H1 (cell line): ENCODE data around the gene MBLAC1. TPM values are rescaled to one million over a fixed set of nuclear protein-coding genes. Genes with fewer than 3 reads are reported as not detected.

Experiments
- CTCF ChIA-PET: fragments of 300-600 bp; sonication (Branson Sonifier 250); formaldehyde crosslinking; loops from one replicate; lab custom pipeline; 2021; ENCODE audit not compliant: partially characterized antibody; lab: Charles Lee
- POLR2A ChIA-PET: fragments of 300-600 bp; sonication (Branson Sonifier 250); formaldehyde crosslinking; loops from one replicate; lab custom pipeline; 2021; ENCODE audit warnings: inconsistent platforms; ENCODE audit not compliant: partially characterized antibody; lab: Charles Lee
- DNase-seq, 2 experiments: peaks; one replicate each; pipeline versions ENCODE4 v3.0.0 to v3.0.0-alpha.2; 2010 to 2022; ENCODE audit warnings: low spot score in 2 of 2, low read depth in 1 of 2, mixed read lengths in 1 of 2
- FAIRE-seq: peaks from 2 replicates; lab custom pipeline; 2011; peaks lifted over from hg19 to GRCh38; lab: Jason Lieb, UNC
- H2AFZ ChIP-seq: 2 replicates; pipeline ENCODE4 v1.8.1; 2012; ENCODE audit warnings: low read length, inconsistent platforms
- H2AK5ac ChIP-seq: 2 replicates; pipeline ENCODE4 v1.6.1; 2013; ENCODE audit warnings: low read depth, low read length
- H2BK120ac ChIP-seq: replicated peaks from 2 replicates; pipeline ENCODE3; 2013; ENCODE audit warnings: low read depth, low read length, inconsistent platforms
- H2BK12ac ChIP-seq: 2 replicates; pipeline ENCODE4 v1.6.1; 2013; ENCODE audit warnings: low read depth, low read length
- H2BK15ac ChIP-seq: 2 replicates; pipeline ENCODE4 v1.6.1; 2013; ENCODE audit warnings: low read length
- H2BK20ac ChIP-seq: 2 replicates; pipeline ENCODE4 v1.6.1; 2013; ENCODE audit warnings: low read length
- H2BK5ac ChIP-seq: 2 replicates; pipeline ENCODE4 v1.6.1; 2013; ENCODE audit warnings: low read depth, low read length
- H3K14ac ChIP-seq: 2 replicates; pipeline ENCODE4 v1.6.1; 2013; ENCODE audit warnings: inconsistent platforms; ENCODE audit not compliant: insufficient read length
- H3K18ac ChIP-seq: 2 replicates; pipeline ENCODE4 v1.6.1; 2013; ENCODE audit warnings: low read length; ENCODE audit errors: extremely low read depth
- H3K23ac ChIP-seq: 2 replicates; pipeline ENCODE4 v1.6.1; 2013; ENCODE audit warnings: inconsistent platforms; ENCODE audit not compliant: insufficient read length
- H3K23me2 ChIP-seq: 2 replicates; pipeline ENCODE4 v1.6.1; 2013; ENCODE audit warnings: low read depth, low read length
- H3K27ac ChIP-seq: 2 replicates; pipeline ENCODE4 v1.6.1; 2011; ENCODE audit warnings: low read depth, low read length, inconsistent platforms
- H3K27me3 ChIP-seq, 4 experiments: replicated peaks in 1 of 4; 1 replicate in 1 of 4; 2 replicates in 3 of 4; pipeline versions ENCODE4 v1.6.1 to v1.8.1; 2011 to 2013; ENCODE audit warnings: low read length in 3 of 4, mild to moderate bottlenecking in 3 of 4, inconsistent platforms in 2 of 4, mixed read lengths in 2 of 4, moderate library complexity in 1 of 4; ENCODE audit not compliant: control insufficient read depth in 3 of 4, insufficient read depth in 3 of 4; ENCODE audit errors: extremely low read depth in 1 of 4
- H3K36me3 ChIP-seq, 4 experiments: 2 replicates each; pipeline versions ENCODE4 v1.6.1 to v1.8.1; 2011 to 2013; ENCODE audit warnings: mild to moderate bottlenecking in 4 of 4, low read length in 3 of 4, moderate library complexity in 2 of 4, control low read depth in 1 of 4, inconsistent platforms in 1 of 4; ENCODE audit not compliant: insufficient read depth in 4 of 4, control insufficient read depth in 2 of 4
- H3K4ac ChIP-seq: replicated peaks from 2 replicates; pipeline ENCODE3; 2013; ENCODE audit warnings: low read length, low read depth, mixed read lengths, inconsistent platforms; ENCODE audit not compliant: insufficient read length
- H3K4me1 ChIP-seq, 4 experiments: replicated peaks in 1 of 4; 1 replicate in 1 of 4; 2 replicates in 3 of 4; pipeline versions ENCODE4 v1.6.1 to v1.8.1; 2011 to 2013; ENCODE audit warnings: low read length in 3 of 4, inconsistent platforms in 2 of 4, mixed read lengths in 1 of 4; ENCODE audit not compliant: insufficient read depth in 4 of 4, control insufficient read depth in 3 of 4
- H3K4me2 ChIP-seq, 2 experiments: 2 replicates each; pipeline versions ENCODE4 v1.6.1 to v1.8.1; 2011 to 2013; ENCODE audit warnings: low read depth in 2 of 2, low read length in 2 of 2, control low read depth in 1 of 2, inconsistent platforms in 1 of 2, mild to moderate bottlenecking in 1 of 2; ENCODE audit not compliant: insufficient read depth in 1 of 2
- H3K4me3 ChIP-seq, 4 experiments: fragments of 200-600, 300-600 bp in 1 of 4; sonication (generic), shearing (Covaris generic), sonication (Bioruptor Twin) in 1 of 4; 2 replicates each; pipeline versions ENCODE4 v1.5.1 to v1.8.1; 2011 to 2016; ENCODE audit warnings: low read length in 4 of 4, low read depth in 3 of 4, control low read depth in 2 of 4, inconsistent platforms in 2 of 4, mild to moderate bottlenecking in 2 of 4, mixed read lengths in 1 of 4, moderate library complexity in 1 of 4; ENCODE audit not compliant: insufficient read depth in 2 of 4; ENCODE audit errors: extremely low read depth in 1 of 4
- H3K56ac ChIP-seq: replicated peaks from 2 replicates; pipeline ENCODE3; 2013; ENCODE audit warnings: low read depth, mild to moderate bottlenecking, mixed read lengths, low read length, inconsistent platforms; ENCODE audit not compliant: insufficient read length
- H3K79me1 ChIP-seq: 2 replicates; pipeline ENCODE4 v1.6.1; 2013; ENCODE audit warnings: low read depth, low read length, control low read depth
- H3K79me2 ChIP-seq, 2 experiments: 2 replicates each; pipeline versions ENCODE4 v1.6.1 to v1.8.1; 2012 to 2013; ENCODE audit warnings: low read length in 2 of 2, mild to moderate bottlenecking in 2 of 2, inconsistent platforms in 1 of 2; ENCODE audit not compliant: insufficient read depth in 2 of 2, control insufficient read depth in 1 of 2
- H3K9ac ChIP-seq, 4 experiments: replicated peaks in 1 of 4; 1 replicate in 1 of 4; 2 replicates in 3 of 4; pipeline versions ENCODE4 v1.6.1 to v1.8.1; 2011 to 2013; ENCODE audit warnings: low read depth in 3 of 4, low read length in 3 of 4, control low read depth in 2 of 4, mild to moderate bottlenecking in 2 of 4, moderate library complexity in 2 of 4, inconsistent platforms in 1 of 4; ENCODE audit errors: extremely low read depth in 1 of 4
- H3K9me3 ChIP-seq, 2 experiments: 2 replicates each; pipeline versions ENCODE4 v1.6.1 to v1.8.1; 2012 to 2013; ENCODE audit warnings: mild to moderate bottlenecking in 2 of 2, moderate library complexity in 2 of 2, control low read depth in 1 of 2, inconsistent platforms in 1 of 2, low read depth in 1 of 2, low read length in 1 of 2, mixed read lengths in 1 of 2; ENCODE audit not compliant: insufficient read depth in 2 of 2
- H4K20me1 ChIP-seq, 2 experiments: replicated peaks in 1 of 2; 2 replicates each; pipeline versions ENCODE3 to v1.8.1; 2011 to 2013; ENCODE audit warnings: inconsistent platforms in 2 of 2, low read length in 2 of 2, mild to moderate bottlenecking in 1 of 2; ENCODE audit not compliant: insufficient read depth in 2 of 2, control insufficient read depth in 1 of 2
- H4K5ac ChIP-seq: 2 replicates; pipeline ENCODE4 v1.6.1; 2013; ENCODE audit warnings: low read length, low read depth, mixed read lengths, inconsistent platforms; ENCODE audit not compliant: insufficient read length
- H4K8ac ChIP-seq: 2 replicates; pipeline ENCODE4 v1.8.0; 2013; ENCODE audit warnings: mild to moderate bottlenecking, moderate library complexity, low read length, inconsistent platforms; ENCODE audit not compliant: insufficient read depth; ENCODE audit errors: extremely low read depth
- H4K91ac ChIP-seq: replicated peaks from 2 replicates; pipeline ENCODE3; 2013; ENCODE audit warnings: low read length, mixed read lengths, inconsistent platforms; ENCODE audit not compliant: insufficient read length
- CBX5 ChIP-seq: fragments of 300-800, 300-1000 bp; sonication (generic); IDR thresholded peaks from 2 replicates; pipeline ENCODE4 v1.7.1; 2016; ENCODE audit warnings: antibody characterized with exemption, low read length, low read depth
- CHD1 ChIP-seq: IDR thresholded peaks from 2 replicates; pipeline ENCODE4 v1.6.1; 2012; ENCODE audit warnings: low read depth, low read length, improper control_type of control experiment
- CTCF ChIP-seq, 3 experiments: IDR thresholded peaks; 1 replicate in 2 of 3; 2 replicates in 1 of 3; pipeline versions ENCODE4 v1.5.1 to v1.6.1; 2011; ENCODE audit warnings: low read length in 3 of 3, mild to moderate bottlenecking in 3 of 3, inconsistent platforms in 2 of 3, low read depth in 1 of 3, moderate library complexity in 1 of 3; ENCODE audit not compliant: insufficient read depth in 1 of 3; ENCODE audit errors: control extremely low read depth in 1 of 3
- EGR1 ChIP-seq: IDR thresholded peaks from 2 replicates; pipeline ENCODE4 v1.6.1; 2011; ENCODE audit warnings: low read depth, low read length, borderline replicate concordance
- GTF2F1 ChIP-seq: IDR thresholded peaks from 2 replicates; pipeline ENCODE4 v1.6.1; 2012; ENCODE audit warnings: low read depth, low read length, improper control_type of control experiment, borderline replicate concordance
- SUZ12 ChIP-seq: fragments of 200-600 bp; sonication (generic); IDR thresholded peaks from 2 replicates; pipeline ENCODE4 v1.6.1; 2012; ENCODE audit warnings: mild to moderate bottlenecking, inconsistent platforms, low read length, moderate library complexity, mixed read lengths
- WGBS, 2 experiments: shearing (Covaris generic) in 1 of 2; methylation state at CpG; one replicate each; pipeline versions ENCODE4 v1.1.6 to v1.1.7; 2013 to 2015; ENCODE audit warnings: low lambda C conversion rate in 2 of 2, mixed read lengths in 2 of 2, inconsistent platforms in 1 of 2, low coverage in 1 of 2, missing lambda C conversion rate in 1 of 2; ENCODE audit not compliant: insufficient replicate concordance in 2 of 2, insufficient coverage in 1 of 2, insufficient read length in 1 of 2; ENCODE audit errors: extremely low coverage in 1 of 2, missing lambda C conversion rate in 1 of 2; 5-methylcytosine and 5-hydroxymethylcytosine counted together
- polyA plus RNA-seq, 7 experiments: library from polyadenylated mRNA; depleted of rRNA in 3 of 7; stranded (reverse) in 5 of 7; unstranded in 2 of 7; fragments of >200 nt in 5 of 7; fragments of 200-250 nt in 2 of 7; gene quantifications; 1 replicate in 5 of 7; 2 replicates in 1 of 7; 4 replicates in 1 of 7; pipeline versions ENCODE4 v1.2.1 to v1.2.3, GENCODE V29; 2011 to 2013; ENCODE audit warnings: missing spikeins in 2 of 7, mixed read lengths in 2 of 7
- total RNA-seq: library from RNA; stranded (reverse); fragmentation: NEBNext Ultra II Directional; extraction: Animal tissue kit (Norgen Biotek cat#: 25700); gene quantifications from 2 replicates; pipeline ENCODE4 v1.2.1, GENCODE V29; 2021

MBLAC1 gene
- total and polyA plus RNA-seq, 2 of the 8 experiments (the other 6 are each of a cell fraction or from before 2014, with no cell fraction given) = 1.00 to 1.7 TPM

- H3K36me3 ChIP-seq = peaks cover 13 to 65% (median 43%) of the 10 kb centered on the region in 4 experiments
- WGBS, 2 experiments = 85% methylated on average over 12 of the region's 12 CpGs; no CpG with 5 or more reads in 1 of the 2 experiments
Measured at GRCh38 chr7:100109521-100110163, 17.1 kb upstream of the MBLAC1 start.

More at GRCh38 chr7:100109521-100110163, 17.1 kb upstream of the MBLAC1 start:
- Histone ChIP-seq H4K8ac (no peak overlapping the region), H4K20me1 (peaks cover 5% of the 10 kb centered on the region in 2 experiments), H3K4me3 (no peak overlapping the region), H4K5ac (no peak overlapping the region), H2BK12ac (no peak overlapping the region), H2AK5ac (no peak overlapping the region), H2AFZ (no peak overlapping the region), H3K79me2 (no peaks in the 10 kb centered on the region), H3K27ac (no peak overlapping the region), H3K4me2 (no peak overlapping the region), H2BK120ac (no peak overlapping the region), H3K4me1 (no peaks in the 10 kb centered on the region; a peak in 1 of 7 replicates), H2BK20ac (no peak overlapping the region), H3K56ac (no peak overlapping the region), H3K79me1 (no peaks in the 10 kb centered on the region; the same call in 1 of the 2 replicates), H3K9me3 (no peaks in the 10 kb centered on the region), H3K18ac (no peak overlapping the region), H3K27me3 (no peaks in the 10 kb centered on the region), H3K14ac (no peak overlapping the region), H4K91ac (no peak overlapping the region), H3K4ac (no peak overlapping the region), H3K9ac (no peak overlapping the region), H3K23me2 (no peaks in the 10 kb centered on the region), H2BK15ac (no peak overlapping the region), H3K23ac (no peak overlapping the region), H2BK5ac (no peak overlapping the region)
- no peak for DNase-seq
- TF ChIP-seq CTCF (IDR thresholded peaks at IDR 0.05; ENCODE audit: control extremely low read depth in 1 of 3, insufficient read depth in 1 of 3, low read depth in 1 of 3, low read length in 3 of 3) = peak in 2 of 3 experiments; percentile 24 to 37; a peak in 2 of 4 replicates
- no peak for TF ChIP-seq CBX5
- no peak for TF ChIP-seq EGR1
- no peak for TF ChIP-seq GTF2F1
- TF ChIP-seq SUZ12 = no peak
- TF ChIP-seq CHD1 = no peak
- FAIRE-seq = no peak
- CTCF ChIA-PET = interaction anchor here (6.0 kb wide), 1 partner anchor 21 kb away, joined by 48 read pairs; no protein-coding TSS in a partner anchor
- POLR2A ChIA-PET = interaction anchor here (12.1 to 20.0 kb wide), 3 partner anchors 5 to 21 kb away, joined by 414 to 722 read pairs (median 414); partner anchors contain the start of genes AP4M1, CNPY4, COPS6 and MBLAC1
